IMR-90 (cell line): Measurements from ENCODE around the gene SVBP. TPM values are rescaled to one million over a fixed set of nuclear protein-coding genes. Genes with fewer than 3 reads are reported as not detected.

Experiments
- ATAC-seq: fragments of 200-7000 bp; cut with Tn5 transposase; 2 replicates; pipeline ENCODE4 v1.9.1; 2020; ENCODE audit warnings: low read depth, mild to moderate bottlenecking, moderate library complexity
- BruUV-seq: library from RNA; stranded (reverse); fragments of 400-500 nt; replicated peaks from 2 replicates; lab custom pipeline; 2021; lab: Mats Ljungman, UMichigan
- CTCF ChIA-PET: fragments of 300-600 bp; formaldehyde crosslinking; extraction: SDS; loops from one replicate; lab custom pipeline; 2021; ENCODE audit warnings: antibody characterized with exemption; lab: Yijun Ruan, JAX
- POLR2A ChIA-PET: fragments of 300-600 bp; sonication (Branson Sonifier 250); formaldehyde crosslinking; loops from one replicate; lab custom pipeline; 2022; ENCODE audit warnings: antibody characterized with exemption; ENCODE audit not compliant: unreplicated experiment; lab: Charles Lee
- DNase-seq: peaks from one replicate; pipeline ENCODE4 v3.0.0; 2013
- H2AFZ ChIP-seq: replicated peaks from 2 replicates; pipeline ENCODE3; 2013; ENCODE audit warnings: low read length, mild to moderate bottlenecking; ENCODE audit not compliant: poor library complexity
- H2AK5ac ChIP-seq: 2 replicates; pipeline ENCODE4 v1.6.1; 2013; ENCODE audit warnings: low read depth, low read length, inconsistent platforms
- H2AK9ac ChIP-seq: replicated peaks from 2 replicates; pipeline ENCODE3; 2013; ENCODE audit warnings: mild to moderate bottlenecking, low read depth, low read length, moderate library complexity; ENCODE audit not compliant: poor library complexity
- H2BK120ac ChIP-seq: 2 replicates; pipeline ENCODE4 v1.6.1; 2013; ENCODE audit warnings: low read depth, low read length, inconsistent platforms
- H2BK15ac ChIP-seq: 3 replicates; pipeline ENCODE4 v1.6.1; 2013; ENCODE audit warnings: low read depth, low read length, inconsistent platforms
- H2BK20ac ChIP-seq: 2 replicates; pipeline ENCODE4 v1.6.1; 2013; ENCODE audit warnings: low read depth, mild to moderate bottlenecking, inconsistent platforms, low read length, moderate library complexity
- H2BK5ac ChIP-seq: 2 replicates; pipeline ENCODE4 v1.6.1; 2013; ENCODE audit warnings: mild to moderate bottlenecking, low read depth, low read length, inconsistent platforms; ENCODE audit not compliant: poor library complexity, severe bottlenecking
- H3K14ac ChIP-seq: replicated peaks from 2 replicates; pipeline ENCODE4 v1.6.1; 2013; ENCODE audit warnings: low read depth, low read length, inconsistent platforms
- H3K18ac ChIP-seq: 2 replicates; pipeline ENCODE4 v1.6.1; 2013; ENCODE audit warnings: low read depth, low read length, control low read depth
- H3K23ac ChIP-seq: 2 replicates; pipeline ENCODE4 v1.6.1; 2013; ENCODE audit warnings: low read depth, low read length, inconsistent platforms
- H3K27ac ChIP-seq: 2 replicates; pipeline ENCODE4 v1.5.1; 2013; ENCODE audit warnings: mild to moderate bottlenecking, control low read depth, low read length; ENCODE audit not compliant: insufficient read depth
- H3K27me3 ChIP-seq: 2 replicates; pipeline ENCODE4 v1.6.1; 2013; ENCODE audit warnings: low read length; ENCODE audit not compliant: control insufficient read depth, insufficient read depth
- H3K36me3 ChIP-seq: 2 replicates; pipeline ENCODE4 v1.6.1; 2013; ENCODE audit warnings: low read length, mixed read lengths; ENCODE audit not compliant: control insufficient read depth, insufficient read depth
- H3K4ac ChIP-seq: 2 replicates; pipeline ENCODE4 v1.6.1; 2013; ENCODE audit warnings: low read depth, low read length, inconsistent platforms
- H3K4me1 ChIP-seq: 2 replicates; pipeline ENCODE4 v1.6.1; 2013; ENCODE audit warnings: low read length, mixed read lengths; ENCODE audit not compliant: control insufficient read depth, insufficient read depth
- H3K4me2 ChIP-seq: 2 replicates; pipeline ENCODE4 v1.6.1; 2013; ENCODE audit warnings: low read depth, mild to moderate bottlenecking, control low read depth, low read length, moderate library complexity
- H3K4me3 ChIP-seq: 2 replicates; pipeline ENCODE4 v1.5.1; 2013; ENCODE audit warnings: low read depth, mild to moderate bottlenecking, control low read depth, low read length, moderate library complexity; ENCODE audit not compliant: insufficient read depth
- H3K56ac ChIP-seq: 2 replicates; pipeline ENCODE4 v1.6.1; 2013; ENCODE audit warnings: low read length, inconsistent platforms; ENCODE audit not compliant: insufficient read depth; ENCODE audit errors: extremely low read depth
- H3K79me1 ChIP-seq, 2 experiments: 2 replicates each; pipeline ENCODE4 v1.6.1; 2013; ENCODE audit warnings: low read length in 2 of 2, inconsistent platforms in 1 of 2, low read depth in 1 of 2
- H3K9ac ChIP-seq: 2 replicates; pipeline ENCODE4 v1.6.1; 2013; ENCODE audit warnings: low read depth, low read length, control low read depth
- H3K9me1 ChIP-seq: 2 replicates; pipeline ENCODE4 v1.6.1; 2013; ENCODE audit warnings: low read length, inconsistent platforms; ENCODE audit not compliant: insufficient read depth
- H3K9me3 ChIP-seq: 2 replicates; pipeline ENCODE4 v1.6.1; 2013; ENCODE audit warnings: low read length; ENCODE audit not compliant: control insufficient read depth, insufficient read depth
- H4K20me1 ChIP-seq: 2 replicates; pipeline ENCODE4 v1.6.1; 2013; ENCODE audit warnings: low read length, inconsistent platforms; ENCODE audit not compliant: insufficient read depth
- H4K5ac ChIP-seq: 2 replicates; pipeline ENCODE4 v1.6.1; 2013; ENCODE audit warnings: mild to moderate bottlenecking, low read depth, low read length, control low read depth
- H4K8ac ChIP-seq, 2 experiments: 2 replicates each; pipeline ENCODE4 v1.6.1; 2013; ENCODE audit warnings: low read depth in 2 of 2, low read length in 2 of 2, control low read depth in 1 of 2, inconsistent platforms in 1 of 2
- H4K91ac ChIP-seq: 2 replicates; pipeline ENCODE4 v1.6.1; 2013; ENCODE audit warnings: low read depth, low read length, inconsistent platforms; ENCODE audit not compliant: insufficient read depth
- SMC3 ChIP-seq: fragments of 150-350 bp; IDR thresholded peaks from 2 replicates; pipeline ENCODE4 v1.6.1; 2016; ENCODE audit warnings: low read depth, mild to moderate bottlenecking, antibody characterized with exemption, low read length, moderate library complexity
- WGBS, 2 experiments: methylation state at CpG; one replicate each; pipeline versions ENCODE4 v1.1.5 to v1.1.7; 2013; ENCODE audit warnings: missing lambda C conversion rate in 2 of 2; ENCODE audit not compliant: insufficient read length in 1 of 2; ENCODE audit errors: extremely low coverage in 2 of 2; 5-methylcytosine and 5-hydroxymethylcytosine counted together
- dilution Hi-C: fragments of 300-500 bp; cut with HindIII; formaldehyde crosslinking; loops from one replicate; pipeline ENCODE4 v1.14.3; 2018; ENCODE audit warnings: low sequenced_read_pairs; ENCODE audit not compliant: unreplicated experiment
- in situ Hi-C: fragments of 300-500 bp; cut with MboI; formaldehyde crosslinking; loops from 3 replicates; pipeline ENCODE4 v1.14.3; 2019; ENCODE audit warnings: low sequenced_read_pairs, inconsistent platforms, mixed read lengths
- intact Hi-C: fragments of 100-400 bp; cut with micrococcal nuclease; formaldehyde crosslinking; loops from 2 replicates; pipeline ENCODE4 v1.10.0; 2022
- polyA plus RNA-seq, 3 experiments: library from polyadenylated mRNA; depleted of rRNA; stranded (reverse); fragments of >200 nt; gene quantifications; 2 replicates each; pipeline ENCODE4 v1.2.3, GENCODE V29; 2012; ENCODE audit warnings: low replicate concordance in 1 of 3
- total RNA-seq: library from RNA; depleted of rRNA; stranded (reverse); fragments of >200 nt; gene quantifications from 2 replicates; pipeline ENCODE4 v1.2.3, GENCODE V29; 2012
- TF ChIP-seq, protein P1 (sequence below): fragments of 150-350 bp; IDR thresholded peaks from 2 replicates; pipeline ENCODE4 v1.6.1; 2017; ENCODE audit warnings: mild to moderate bottlenecking, antibody characterized with exemption, low read length, low read depth

The SVBP gene
- total and polyA plus RNA-seq, 2 of the 4 experiments (the other 2 are of a cell fraction): 9.7 to 11.5 TPM

GRCh38 chr1:42841010-42841409 lies 23.8 kb upstream of the SVBP start:
- Histone ChIP-seq H3K79me1 (0 out of 4 replicates have a peak, but pooled peaks cover 0 to 5% of the 10 kb centered on the region in 2 experiments), H3K14ac (no peak overlapping the region), H3K56ac (no peak overlapping the region), H2BK15ac (no peak overlapping the region), H3K4me1 (peaks cover 2% of the 10 kb centered on the region; the same call in 1 of the 2 replicates), H4K20me1 (no peaks in the 10 kb centered on the region), H4K8ac (no peak overlapping the region), H4K91ac (no peak overlapping the region), H3K23ac (no peak overlapping the region), H3K4ac (no peak overlapping the region), H3K27ac (no peak overlapping the region), H3K9me1 (no peaks in the 10 kb centered on the region), H2AK9ac (no peak overlapping the region), H2BK5ac (no peak overlapping the region), H2BK120ac (no peak overlapping the region), H3K9ac (no peak overlapping the region), H3K36me3 (peaks cover 10% of the 10 kb centered on the region), H4K5ac (no peak overlapping the region), H3K4me2 (no peak overlapping the region), H3K9me3 (no peaks in the 10 kb centered on the region), H2BK20ac (no peak overlapping the region), H3K18ac (no peak overlapping the region), H3K27me3 (no peaks in the 10 kb centered on the region), H2AK5ac (no peak overlapping the region), H3K4me3 (no peak overlapping the region), H2AFZ (no peak overlapping the region)
- peak; percentile 17 for DNase-seq
- intact Hi-C loops: loop anchor here (10.0 kb wide), 1 partner anchor 156 kb away; the partner anchor contains the start of gene YBX1
- no TSS peak for BruUV-seq
- in situ Hi-C loops: no loop called here
- no CpG with 5 or more reads among the region's 3 CpGs for WGBS, 2 experiments
- TF ChIP-seq, protein P1, sequence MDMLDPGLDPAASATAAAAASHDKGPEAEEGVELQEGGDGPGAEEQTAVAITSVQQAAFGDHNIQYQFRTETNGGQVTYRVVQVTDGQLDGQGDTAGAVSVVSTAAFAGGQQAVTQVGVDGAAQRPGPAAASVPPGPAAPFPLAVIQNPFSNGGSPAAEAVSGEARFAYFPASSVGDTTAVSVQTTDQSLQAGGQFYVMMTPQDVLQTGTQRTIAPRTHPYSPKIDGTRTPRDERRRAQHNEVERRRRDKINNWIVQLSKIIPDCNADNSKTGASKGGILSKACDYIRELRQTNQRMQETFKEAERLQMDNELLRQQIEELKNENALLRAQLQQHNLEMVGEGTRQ: no peak
- TF ChIP-seq SMC3: no peak
- CTCF ChIA-PET: interaction anchor here (0.5 kb wide), 1 partner anchor 627 kb away, joined by 3 read pairs; no protein-coding TSS in a partner anchor
- POLR2A ChIA-PET: no interaction called here
- dilution Hi-C loops: no loop called here
- no peak for ATAC-seq
